HEK293T (cell line): Measurements from ENCODE around the gene GSAP.

ENCODE experiments used
- CTCF ChIA-PET: fragments of 350-600 bp; formaldehyde crosslinking; extraction: SDS; loops from one replicate; lab custom pipeline; 2021; ENCODE audit warnings: antibody characterized with exemption, inconsistent platforms; lab: Yijun Ruan, JAX
- POLR2A ChIA-PET: fragments of 350-600 bp; formaldehyde crosslinking; extraction: SDS; loops from one replicate; lab custom pipeline; 2020; ENCODE audit warnings: antibody characterized with exemption, inconsistent platforms; lab: Yijun Ruan, JAX
- DNase-seq: peaks from one replicate; pipeline ENCODE4 v3.0.0; 2012; ENCODE audit warnings: mixed read lengths; ENCODE audit errors: extremely low spot score
- ARNT ChIP-seq: fragments of 450-650 bp; IDR thresholded peaks from 2 replicates; pipeline ENCODE4 v1.6.1; 2017; ENCODE audit warnings: mild to moderate bottlenecking
- BHLHE40 ChIP-seq: fragments of 450-650 bp; IDR thresholded peaks from 2 replicates; pipeline ENCODE4 v1.6.1; 2016; ENCODE audit warnings: mild to moderate bottlenecking, moderate library complexity, borderline replicate concordance
- CTBP1 ChIP-seq: fragments of 450-650 bp; IDR thresholded peaks from 2 replicates; pipeline ENCODE4 v1.6.1; 2016; ENCODE audit warnings: borderline replicate concordance
- ELF4 ChIP-seq: fragments of 450-650 bp; IDR thresholded peaks from 2 replicates; pipeline ENCODE4 v1.6.1; 2017; ENCODE audit warnings: antibody characterized with exemption
- FOXA1 ChIP-seq: fragments of 450-650 bp; IDR thresholded peaks from 2 replicates; pipeline ENCODE4 v1.6.1; 2016; ENCODE audit warnings: mild to moderate bottlenecking
- FOXK2 ChIP-seq: fragments of 450-650 bp; IDR thresholded peaks from 2 replicates; pipeline ENCODE4 v1.6.1; 2016; ENCODE audit warnings: mild to moderate bottlenecking
- FOXM1 ChIP-seq: fragments of 450-650 bp; IDR thresholded peaks from 2 replicates; pipeline ENCODE4 v1.6.1; 2017; ENCODE audit warnings: mild to moderate bottlenecking, borderline replicate concordance
- HDGF ChIP-seq: fragments of 450-650 bp; IDR thresholded peaks from 2 replicates; pipeline ENCODE4 v1.6.1; 2017; ENCODE audit warnings: antibody characterized with exemption, borderline replicate concordance
- L3MBTL2 ChIP-seq: fragments of 450-650 bp; conservative IDR thresholded peaks from 2 replicates; pipeline ENCODE4 v1.6.1; 2016; ENCODE audit warnings: mild to moderate bottlenecking
- LEF1 ChIP-seq: fragments of 450-650 bp; IDR thresholded peaks from 2 replicates; pipeline ENCODE4 v1.6.1; 2017; ENCODE audit warnings: mild to moderate bottlenecking, borderline replicate concordance
- NFRKB ChIP-seq: fragments of 450-650 bp; IDR thresholded peaks from 2 replicates; pipeline ENCODE4 v1.6.1; 2016; ENCODE audit warnings: mild to moderate bottlenecking, moderate library complexity
- SP1 ChIP-seq: fragments of 450-650 bp; IDR thresholded peaks from 2 replicates; pipeline ENCODE4 v1.6.1; 2017
- SUZ12 ChIP-seq: fragments of 450-650 bp; IDR thresholded peaks from 2 replicates; pipeline ENCODE4 v1.6.1; 2016; ENCODE audit warnings: mild to moderate bottlenecking
- TARDBP ChIP-seq: fragments of 450-650 bp; IDR thresholded peaks from 2 replicates; pipeline ENCODE4 v1.6.1; 2016
- ZNF384 ChIP-seq: fragments of 450-650 bp; IDR thresholded peaks from 2 replicates; pipeline ENCODE4 v1.6.1; 2016
- TF ChIP-seq, protein P1 (sequence below): fragments of 450-650 bp; IDR thresholded peaks from 2 replicates; pipeline ENCODE4 v1.6.1; 2016

The GSAP gene

DNA sequence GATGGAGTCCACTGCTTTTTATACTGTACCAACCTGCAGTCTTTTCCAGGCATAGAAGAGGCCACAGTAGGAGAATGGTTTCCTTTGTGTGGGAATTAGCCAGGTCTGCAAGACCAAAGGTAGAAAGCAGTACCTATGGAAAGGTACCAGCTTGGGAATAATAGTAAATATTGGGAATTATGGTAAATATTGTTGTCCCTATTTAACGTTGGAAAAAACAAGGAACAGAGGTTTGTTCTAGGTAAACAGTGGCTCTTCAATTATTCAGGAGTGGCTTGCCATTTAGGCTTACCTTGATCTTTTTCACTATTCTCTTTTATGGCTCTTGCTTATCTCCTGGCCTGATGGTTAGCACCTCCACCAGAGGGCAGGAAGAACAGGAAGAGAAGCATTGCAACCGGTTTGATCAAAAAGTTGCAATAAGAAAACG lies 43.9 kb upstream of the GSAP start:
- TF ChIP-seq ZNF384 (no peak), LEF1 (no peak), SUZ12 (no peak), HDGF (no peak), TARDBP (no peak), FOXA1 (no peak), ELF4 (no peak)
- TF ChIP-seq, protein P1, sequence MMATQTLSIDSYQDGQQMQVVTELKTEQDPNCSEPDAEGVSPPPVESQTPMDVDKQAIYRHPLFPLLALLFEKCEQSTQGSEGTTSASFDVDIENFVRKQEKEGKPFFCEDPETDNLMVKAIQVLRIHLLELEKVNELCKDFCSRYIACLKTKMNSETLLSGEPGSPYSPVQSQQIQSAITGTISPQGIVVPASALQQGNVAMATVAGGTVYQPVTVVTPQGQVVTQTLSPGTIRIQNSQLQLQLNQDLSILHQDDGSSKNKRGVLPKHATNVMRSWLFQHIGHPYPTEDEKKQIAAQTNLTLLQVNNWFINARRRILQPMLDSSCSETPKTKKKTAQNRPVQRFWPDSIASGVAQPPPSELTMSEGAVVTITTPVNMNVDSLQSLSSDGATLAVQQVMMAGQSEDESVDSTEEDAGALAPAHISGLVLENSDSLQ = no peak
- no peak for DNase-seq
- ChIA-PET POLR2A (no interaction called here), CTCF (no interaction called here)

DNA sequence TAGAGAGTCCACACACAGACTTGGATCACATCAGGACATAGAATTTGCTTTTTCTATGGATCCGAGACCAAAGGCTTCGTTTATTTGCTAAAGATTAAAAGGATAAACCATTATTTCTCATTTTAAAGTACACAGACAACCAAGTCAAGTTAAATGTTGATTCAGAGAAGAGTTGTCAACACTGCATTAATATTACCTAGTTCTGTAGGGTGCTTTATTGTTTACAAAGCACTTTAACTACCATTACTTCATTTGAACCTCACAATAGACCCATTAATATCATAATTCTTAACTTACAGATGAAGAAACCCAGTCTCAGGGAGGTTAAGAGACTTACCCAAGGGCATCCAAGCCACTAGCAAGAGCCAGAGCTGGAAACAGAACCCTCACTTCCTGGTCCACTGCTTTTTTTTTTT lies 43.2 kb upstream of the GSAP start:
- ChIA-PET CTCF (interaction anchor here (0.6 kb wide), 1 partner anchor 52 kb away, joined by 4 read pairs; no protein-coding TSS in a partner anchor), POLR2A (no interaction called here)
- TF ChIP-seq FOXM1 (no peak), FOXK2 (no peak), BHLHE40 (no peak), ZNF384 (no peak), HDGF (no peak), LEF1 (no peak), CTBP1 (no peak), TARDBP (no peak), FOXA1 (no peak), ELF4 (no peak), SP1 (no peak), ARNT (no peak), NFRKB (no peak), L3MBTL2 (no peak), SUZ12 (no peak)
- TF ChIP-seq, protein P1 = no peak
- no peak for DNase-seq

DNA sequence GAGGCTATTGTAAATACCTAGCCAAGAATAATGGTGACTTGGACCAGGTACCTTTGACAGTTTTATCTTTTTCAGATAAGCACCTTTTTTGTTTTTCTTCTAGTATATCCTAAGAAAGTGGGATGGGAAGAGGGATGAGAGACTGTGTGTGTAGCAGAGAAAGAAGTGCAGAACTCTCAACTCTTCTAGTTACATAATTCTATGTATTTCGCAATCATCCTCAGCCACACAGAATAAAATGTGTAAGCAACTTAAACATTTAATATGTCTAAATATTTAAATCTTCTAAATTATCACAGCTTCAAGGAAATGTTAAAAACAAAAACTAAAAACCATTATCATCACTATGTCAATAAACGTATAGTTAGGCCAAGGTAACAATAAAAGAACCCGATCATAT lies 42.6 kb upstream of the GSAP start:
- TF ChIP-seq LEF1 (no peak), NFRKB (no peak), FOXM1 (no peak), FOXK2 (no peak), FOXA1 (no peak), ZNF384 (no peak), SP1 (no peak), HDGF (no peak), ARNT (no peak)
- TF ChIP-seq, protein P1 = no peak
- ChIA-PET POLR2A (no interaction called here), CTCF (interaction anchor here (0.6 kb wide), 1 partner anchor 52 kb away, joined by 4 read pairs; no protein-coding TSS in a partner anchor)
- no peak for DNase-seq

DNA sequence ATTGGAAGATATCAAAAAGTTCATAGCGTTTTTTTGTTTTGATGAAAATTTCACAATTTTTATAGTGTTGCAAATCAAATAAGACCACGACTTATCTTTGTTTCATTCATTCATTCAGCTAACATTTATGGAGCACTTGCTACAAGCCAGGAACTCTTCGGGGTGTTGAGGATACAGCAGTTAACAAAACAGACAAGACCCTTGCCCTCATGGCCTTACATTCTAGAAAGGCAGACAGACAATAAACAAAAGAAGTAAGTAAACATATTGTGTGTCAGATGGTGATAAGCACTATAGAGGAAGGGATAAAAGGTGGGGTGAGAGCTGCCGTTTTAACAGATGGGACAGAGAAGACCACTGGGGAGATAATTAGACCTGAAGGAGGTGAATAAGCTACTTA lies 41.6 kb upstream of the GSAP start:
- no peak for TF ChIP-seq ZNF384
- TF ChIP-seq ELF4 = no peak
- no peak for TF ChIP-seq FOXM1
- no peak for TF ChIP-seq FOXA1
- TF ChIP-seq SUZ12 = no peak
- no peak for TF ChIP-seq FOXK2
- CTCF ChIA-PET = no interaction called here
- no peak for DNase-seq
- POLR2A ChIA-PET = no interaction called here

DNA sequence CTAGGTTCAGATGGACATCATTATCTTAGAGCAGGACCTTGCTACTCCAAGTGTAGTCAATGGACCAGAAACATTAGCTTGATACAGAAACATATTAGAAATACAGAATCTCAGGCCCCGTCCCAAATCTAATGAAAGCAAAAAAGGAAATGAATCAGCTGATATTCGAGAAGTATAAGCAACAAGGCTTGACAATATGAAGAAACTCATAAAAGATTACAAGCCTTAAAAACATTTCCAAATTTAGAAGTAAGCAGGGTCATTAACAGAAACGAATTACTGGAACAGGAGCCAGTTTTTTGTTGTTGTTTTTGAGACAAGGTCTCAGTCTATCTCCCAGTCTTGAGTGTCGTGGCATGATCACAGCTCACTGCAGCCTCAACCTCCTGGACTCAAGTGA lies 40.5 kb upstream of the GSAP start:
- no peak for DNase-seq
- ChIA-PET CTCF (no interaction called here), POLR2A (no interaction called here)
- TF ChIP-seq TARDBP (no peak), ARNT (no peak), ZNF384 (no peak), SUZ12 (no peak), SP1 (no peak), HDGF (no peak), FOXA1 (no peak), BHLHE40 (no peak)

DNA sequence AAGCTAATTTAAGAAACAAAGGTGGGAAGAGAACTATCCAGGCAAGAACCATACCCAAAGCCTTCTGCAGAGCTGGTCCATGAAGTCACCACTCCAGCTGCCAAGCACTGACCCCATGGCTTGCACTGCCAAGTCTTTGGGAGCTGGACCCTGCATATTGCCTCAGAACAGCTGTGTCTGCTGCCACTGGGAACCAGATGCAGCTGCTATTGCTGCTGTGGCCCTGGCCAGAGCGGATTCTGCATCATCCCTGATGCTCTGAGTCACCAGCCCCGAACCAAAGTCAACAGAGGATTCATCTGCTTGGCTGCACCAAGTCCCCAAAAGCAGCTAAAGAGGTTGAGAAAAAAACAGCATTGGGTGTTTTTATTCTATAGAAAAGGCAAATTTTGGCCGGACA lies 39.2 kb upstream of the GSAP start:
- DNase-seq = no peak

More for the DNA sequence above, 39.2 kb upstream of the GSAP start:
- no peak for TF ChIP-seq CTBP1
- TF ChIP-seq, protein P1 = no peak
- no peak for TF ChIP-seq TARDBP
- TF ChIP-seq HDGF = no peak
- no peak for TF ChIP-seq FOXM1
- POLR2A ChIA-PET = no interaction called here
- CTCF ChIA-PET = no interaction called here
